HUES64 (cell line): ENCODE measurements around the gene ALKBH5.

Experiments
- H3K27ac ChIP-seq: 2 replicates; pipeline ENCODE4 v1.7.0; 2013; ENCODE audit warnings: low read depth, low read length, inconsistent platforms
- H3K27me3 ChIP-seq: 2 replicates; pipeline ENCODE4 v1.6.1; 2013; ENCODE audit warnings: mild to moderate bottlenecking, low read length; ENCODE audit not compliant: insufficient read depth
- H3K36me3 ChIP-seq: 2 replicates; pipeline ENCODE4 v1.6.1; 2013; ENCODE audit warnings: mild to moderate bottlenecking, low read length; ENCODE audit not compliant: insufficient read depth
- H3K4me1 ChIP-seq: 2 replicates; pipeline ENCODE4 v1.6.1; 2013; ENCODE audit warnings: mild to moderate bottlenecking, low read length, moderate library complexity; ENCODE audit not compliant: insufficient read depth
- H3K4me3 ChIP-seq: 2 replicates; pipeline ENCODE4 v1.5.1; 2013; ENCODE audit warnings: mild to moderate bottlenecking, low read length, moderate library complexity
- H3K9ac ChIP-seq: 2 replicates; pipeline ENCODE4 v1.6.1; 2013; ENCODE audit warnings: mild to moderate bottlenecking, low read depth, low read length
- H3K9me3 ChIP-seq: 2 replicates; pipeline ENCODE4 v1.6.1; 2013; ENCODE audit warnings: low read depth, low read length; ENCODE audit not compliant: insufficient read depth
- WGBS: fragments of 150-250, 120-280 bp; methylation state at CpG from one replicate; pipeline ENCODE4 v1.1.7; 2013; ENCODE audit warnings: missing lambda C conversion rate; 5-methylcytosine and 5-hydroxymethylcytosine counted together

ALKBH5 gene

DNA sequence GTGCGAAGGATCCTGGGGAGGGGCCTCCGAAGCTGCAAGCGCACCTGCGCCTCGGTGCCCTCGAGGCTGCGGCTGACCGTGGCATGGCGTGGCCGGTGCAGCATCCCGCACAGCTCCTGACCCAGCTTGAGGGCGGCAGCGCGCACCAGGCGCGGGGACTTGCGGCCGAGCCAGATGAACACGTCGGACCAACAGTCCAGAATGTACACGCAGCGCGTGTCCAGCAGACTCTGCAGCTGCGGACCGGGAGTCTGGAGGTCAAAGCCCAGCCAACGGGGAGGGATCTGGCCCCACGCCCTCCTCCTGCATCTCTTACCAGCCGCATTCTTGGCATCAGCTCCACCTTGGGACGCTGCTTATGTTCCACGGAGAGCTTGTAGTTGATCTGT lies 64.0 kb downstream of the ALKBH5 start:
- Histone ChIP-seq H3K9ac (no peak overlapping the region), H3K36me3 (peaks cover 74% of the 10 kb centered on the region), H3K27ac (peak overlapping the region; percentile 54; the same call in 1 of the 2 replicates), H3K9me3 (no peaks in the 10 kb centered on the region), H3K27me3 (no peaks in the 10 kb centered on the region), H3K4me1 (0 out of 2 replicates have a peak, but pooled peaks cover 5% of the 10 kb centered on the region), H3K4me3 (peak overlapping the region; percentile 65; the same call in 1 of the 2 replicates)
- 89% methylated on average over 30 of the region's 30 CpGs for WGBS

DNA sequence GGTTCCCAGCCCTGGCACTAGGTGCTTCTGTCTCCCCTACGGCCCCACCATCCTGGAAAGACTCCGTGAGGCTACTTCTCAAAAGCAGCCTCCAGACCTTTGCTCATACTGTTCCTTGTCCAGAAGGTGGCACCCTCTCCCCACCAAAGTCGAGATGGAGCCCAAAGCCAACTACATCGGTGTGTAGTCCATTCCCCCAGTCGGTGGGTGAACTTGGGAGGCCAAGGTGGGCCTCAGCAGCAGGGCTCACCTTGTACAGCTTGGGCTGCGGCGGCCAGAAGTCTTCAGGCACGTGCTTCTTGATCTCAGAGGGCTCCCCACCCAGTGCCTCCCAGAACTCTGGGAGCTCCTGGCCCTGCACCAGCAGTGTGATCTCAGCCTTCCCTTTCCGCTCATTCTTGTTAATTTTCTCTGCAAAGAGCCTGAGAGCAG lies 64.7 kb downstream of the ALKBH5 start:
- H3K9me3 ChIP-seq: no peaks in the 10 kb centered on the region
- no peak overlapping the region for H3K9ac ChIP-seq
- no peak overlapping the region; the same call in 1 of the 2 replicates for H3K27ac ChIP-seq
- H3K36me3 ChIP-seq: peaks cover 76% of the 10 kb centered on the region
- no peak overlapping the region for H3K4me3 ChIP-seq
- 55% methylated on average over 9 of the region's 9 CpGs for WGBS
- H3K4me1 ChIP-seq: 0 out of 2 replicates have a peak, but pooled peaks cover 5% of the 10 kb centered on the region
- H3K27me3 ChIP-seq: no peaks in the 10 kb centered on the region

DNA sequence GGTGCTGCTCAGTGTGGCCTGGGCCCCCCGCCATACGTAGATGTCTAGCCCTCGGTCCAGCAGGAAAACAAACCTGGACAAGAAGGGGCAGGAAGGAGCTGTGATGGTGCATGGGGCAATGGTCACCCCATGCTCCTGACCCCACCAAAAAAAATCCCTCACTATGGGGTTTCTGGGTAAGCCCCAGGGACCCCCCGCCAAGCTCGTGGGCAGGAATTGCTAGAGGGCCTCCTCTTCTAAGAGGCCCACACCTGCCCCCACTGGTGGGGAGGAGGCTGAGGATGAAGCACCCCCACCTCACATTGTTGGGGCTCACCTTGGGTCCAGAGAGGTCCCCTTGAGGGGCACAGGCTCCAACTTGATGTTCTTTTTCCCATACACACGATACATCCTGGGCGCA lies 65.2 kb downstream of the ALKBH5 start:
- Histone ChIP-seq H3K36me3 (peaks cover 76% of the 10 kb centered on the region), H3K27ac (no peak overlapping the region), H3K9ac (no peak overlapping the region), H3K4me1 (0 out of 2 replicates have a peak, but pooled peaks cover 5% of the 10 kb centered on the region), H3K27me3 (no peaks in the 10 kb centered on the region), H3K9me3 (no peaks in the 10 kb centered on the region), H3K4me3 (no peak overlapping the region)
- WGBS: 97% methylated on average over 7 of the region's 7 CpGs

DNA sequence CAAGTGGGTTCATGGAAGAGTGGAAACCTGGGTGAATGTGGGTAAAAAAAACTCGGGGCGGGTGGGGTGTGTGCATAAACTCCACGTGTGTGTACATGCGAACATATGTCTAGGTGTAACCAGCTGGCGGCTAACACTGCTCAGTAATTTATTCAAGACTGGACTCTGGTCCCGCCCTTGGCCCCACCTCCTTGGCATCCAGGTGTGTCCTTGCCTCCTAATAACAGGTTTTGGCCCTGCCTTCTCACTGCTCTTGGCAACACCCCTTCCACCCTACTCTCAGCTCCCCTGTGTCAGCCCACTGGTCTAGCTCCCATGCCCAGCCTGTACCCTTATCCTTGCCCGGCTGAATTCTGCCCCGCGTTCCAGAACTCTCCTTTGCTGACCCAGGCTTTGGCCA lies 66.6 kb downstream of the ALKBH5 start:
- WGBS: 95% methylated on average over 9 of the region's 9 CpGs
- H3K36me3 ChIP-seq: peaks cover 81% of the 10 kb centered on the region
- no peaks in the 10 kb centered on the region for H3K9me3 ChIP-seq
- no peak overlapping the region for H3K9ac ChIP-seq
- H3K4me1 ChIP-seq: 0 out of 2 replicates have a peak, but pooled peaks cover 5% of the 10 kb centered on the region
- no peak overlapping the region for H3K27ac ChIP-seq
- no peaks in the 10 kb centered on the region for H3K27me3 ChIP-seq
- no peak overlapping the region for H3K4me3 ChIP-seq

GRCh38 chr17:18250708-18251107 lies 67.1 kb downstream of the ALKBH5 start:
- Histone ChIP-seq H3K4me3 (no peak overlapping the region), H3K9me3 (no peaks in the 10 kb centered on the region), H3K36me3 (peaks cover 81% of the 10 kb centered on the region), H3K27me3 (no peaks in the 10 kb centered on the region), H3K4me1 (0 out of 2 replicates have a peak, but pooled peaks cover 5% of the 10 kb centered on the region), H3K27ac (no peak overlapping the region), H3K9ac (no peak overlapping the region)
- 94% methylated on average over 14 of the region's 14 CpGs for WGBS

- 0 out of 2 replicates have a peak, but pooled peaks cover 5% of the 10 kb centered on the region for H3K4me1 ChIP-seq
- H3K27ac ChIP-seq: no peak overlapping the region
- no peaks in the 10 kb centered on the region for H3K27me3 ChIP-seq
- H3K9ac ChIP-seq: no peak overlapping the region
- H3K4me3 ChIP-seq: no peak overlapping the region
- H3K9me3 ChIP-seq: no peaks in the 10 kb centered on the region
- WGBS: 96% methylated on average over 15 of the region's 15 CpGs
- H3K36me3 ChIP-seq: peaks cover 81% of the 10 kb centered on the region
Measured at GRCh38 chr17:18251204-18251603, 67.6 kb downstream of the ALKBH5 start.

- WGBS: 90% methylated on average over 5 of the region's 5 CpGs
- H3K27me3 ChIP-seq: no peaks in the 10 kb centered on the region
Measured at GRCh38 chr17:18252160-18252559, 68.5 kb downstream of the ALKBH5 start.

DNA sequence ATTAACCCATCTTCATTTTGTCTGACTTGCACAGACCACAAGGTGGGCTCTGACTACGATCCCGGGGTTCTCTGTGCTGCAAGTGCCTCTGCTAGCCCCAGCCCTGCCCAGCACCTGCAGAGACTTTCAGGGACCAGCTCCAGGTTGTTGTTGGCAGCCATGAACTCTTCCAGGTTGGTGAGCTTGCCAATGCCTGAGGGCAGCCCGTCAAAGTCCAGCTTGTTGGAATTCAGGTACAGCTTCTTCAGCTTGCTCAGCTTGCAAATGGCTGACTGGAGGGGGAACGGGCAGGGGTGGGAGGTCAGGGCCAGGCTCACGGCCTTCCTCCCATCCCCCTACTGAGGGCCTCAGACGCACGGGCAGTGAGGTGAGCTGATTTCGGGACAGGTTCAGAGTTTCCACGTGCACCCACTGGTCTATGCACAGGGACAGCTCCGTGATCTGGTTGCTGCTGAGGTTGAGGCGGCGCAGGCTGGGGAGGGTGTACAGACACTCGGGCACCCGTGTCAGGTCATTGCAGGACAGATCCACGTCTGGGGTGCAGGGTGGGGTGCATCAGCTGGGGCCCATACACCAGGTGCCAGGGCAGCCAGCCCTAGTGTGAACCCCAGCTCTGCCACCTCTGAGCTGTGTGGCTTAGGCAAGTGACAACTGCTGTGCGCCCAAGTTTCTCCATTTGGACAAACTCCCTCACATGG lies 69.7 kb downstream of the ALKBH5 start:
- H3K4me1 ChIP-seq: peaks cover 9% of the 10 kb centered on the region
- H3K4me3 ChIP-seq: no peak overlapping the region
- H3K36me3 ChIP-seq: peaks cover 73% of the 10 kb centered on the region
- WGBS: 91% methylated on average over 16 of the region's 16 CpGs
- no peak overlapping the region for H3K27ac ChIP-seq
- H3K9me3 ChIP-seq: no peaks in the 10 kb centered on the region
- H3K27me3 ChIP-seq: no peaks in the 10 kb centered on the region
- H3K9ac ChIP-seq: no peak overlapping the region

More at GRCh38 chr17:18252160-18252559, 68.5 kb downstream of the ALKBH5 start:
- Histone ChIP-seq H3K27ac (no peak overlapping the region), H3K4me1 (peaks cover 5% of the 10 kb centered on the region), H3K4me3 (no peak overlapping the region), H3K9me3 (no peaks in the 10 kb centered on the region), H3K9ac (no peak overlapping the region), H3K36me3 (peaks cover 81% of the 10 kb centered on the region)

GRCh38 chr17:18253947-18254821 lies 70.6 kb downstream of the ALKBH5 start:
- Histone ChIP-seq H3K9ac (no peak overlapping the region), H3K27ac (no peak overlapping the region), H3K4me1 (peaks cover 9% of the 10 kb centered on the region), H3K9me3 (no peaks in the 10 kb centered on the region), H3K4me3 (no peak overlapping the region), H3K36me3 (peaks cover 70% of the 10 kb centered on the region), H3K27me3 (no peaks in the 10 kb centered on the region)
- 96% methylated on average over 27 of the region's 27 CpGs for WGBS

DNA sequence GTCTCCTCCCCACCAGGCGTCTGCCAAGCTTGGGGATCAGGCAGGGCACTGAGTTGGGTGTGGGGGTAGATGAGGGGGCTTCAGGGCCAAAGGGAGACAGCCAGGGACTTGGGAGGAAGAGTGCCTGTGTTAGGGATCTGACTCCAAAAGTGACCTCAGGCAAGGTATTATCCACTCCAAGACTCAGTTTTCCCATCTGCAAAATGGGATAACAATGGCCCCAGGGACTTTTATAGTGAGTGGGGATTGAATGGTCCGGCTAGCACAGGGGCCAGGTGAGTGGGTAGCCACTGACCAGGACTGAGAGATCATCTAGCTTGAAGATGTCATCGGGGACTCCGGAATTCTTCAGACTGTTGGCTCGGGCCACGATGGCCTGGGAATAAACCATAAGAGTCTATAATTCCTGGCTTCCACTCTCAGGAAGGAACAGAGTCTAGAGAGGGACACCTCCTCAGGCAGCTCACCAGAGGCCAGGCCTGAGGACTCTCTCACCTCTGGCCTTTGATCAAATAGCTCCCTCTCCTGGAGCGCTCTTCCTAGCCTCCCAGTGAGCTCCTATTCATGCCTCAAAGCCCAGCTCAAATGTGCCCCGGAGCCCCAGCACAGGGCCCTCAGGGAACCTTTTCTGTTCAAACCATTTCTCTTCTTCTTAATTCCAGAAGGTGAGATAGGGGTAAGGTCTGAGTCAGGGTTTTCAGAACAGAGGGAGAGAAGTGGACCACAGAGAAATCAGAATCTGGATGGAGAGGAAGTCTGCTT lies 71.4 kb downstream of the ALKBH5 start:
- H3K9ac ChIP-seq: no peak overlapping the region
- 93% methylated on average over 8 of the region's 8 CpGs for WGBS
- H3K27ac ChIP-seq: no peak overlapping the region
- H3K4me1 ChIP-seq: peaks cover 12% of the 10 kb centered on the region
- no peaks in the 10 kb centered on the region for H3K9me3 ChIP-seq
- no peak overlapping the region for H3K4me3 ChIP-seq
- H3K27me3 ChIP-seq: no peaks in the 10 kb centered on the region
- peaks cover 66% of the 10 kb centered on the region for H3K36me3 ChIP-seq
